K562 (cell line): ENCODE results near the gene MXRA7. TPM values are rescaled to one million over a fixed set of nuclear protein-coding genes. Genes with fewer than 3 reads are reported as not detected.

Source experiments
- BACH1 ChIP-seq: fragments of 200-800 bp; sonication (Bioruptor generic); IDR thresholded peaks from 2 replicates; pipeline ENCODE4 v1.6.1; 2016; ENCODE audit warnings: missing genetic modification characterization, missing compliant biosample characterization
- BRCA1 ChIP-seq, 2 experiments: fragments of 450-650 bp in 1 of 2; sonication (generic) in 1 of 2; formaldehyde crosslinking in 1 of 2; IDR thresholded peaks; 2 replicates each; pipeline versions ENCODE4 v1.5.0 to v1.6.1; 2017 to 2020; ENCODE audit warnings: mild to moderate bottlenecking in 1 of 2, missing genetic modification reagents in 1 of 2
- CLOCK ChIP-seq: fragments of 250-450 bp; sonication (Bioruptor Pico); IDR thresholded peaks from 2 replicates; pipeline ENCODE4 v1.4.0; 2020; ENCODE audit warnings: mild to moderate bottlenecking, moderate library complexity, borderline replicate concordance
- CTBP1 ChIP-seq: fragments of 450-650 bp; IDR thresholded peaks from 2 replicates; pipeline ENCODE4 v1.6.1; 2016; ENCODE audit warnings: borderline replicate concordance
- GTF2A2 ChIP-seq: IDR thresholded peaks from 2 replicates; pipeline ENCODE4 v1.6.1; 2016; ENCODE audit warnings: mild to moderate bottlenecking, missing genetic modification characterization, missing compliant biosample characterization
- HEY1 ChIP-seq: fragments of 250-450 bp; sonication (Bioruptor Pico); IDR thresholded peaks from 2 replicates; pipeline ENCODE4 v1.5.0; 2020; ENCODE audit warnings: mild to moderate bottlenecking, moderate library complexity, borderline replicate concordance
- HLTF ChIP-seq: fragments of 450-650 bp; IDR thresholded peaks from 2 replicates; pipeline ENCODE4 v1.6.1; 2016
- HMG20A ChIP-seq: fragments of 450-650 bp; formaldehyde crosslinking; conservative IDR thresholded peaks from 2 replicates; pipeline ENCODE4 v1.4.0; 2020; ENCODE audit warnings: mild to moderate bottlenecking, mixed read lengths
- ILF3 ChIP-seq: fragments of 450-650 bp; IDR thresholded peaks from 2 replicates; pipeline ENCODE4 v1.6.1; 2018; ENCODE audit warnings: antibody characterized with exemption, mild to moderate bottlenecking, moderate library complexity, borderline replicate concordance
- NELFE ChIP-seq: IDR thresholded peaks from 2 replicates; pipeline ENCODE4 v1.6.1; 2011; ENCODE audit warnings: mild to moderate bottlenecking; ENCODE audit not compliant: insufficient read depth, insufficient read length
- OTX1 ChIP-seq: fragments of 450-650 bp; formaldehyde crosslinking; IDR thresholded peaks from 2 replicates; pipeline ENCODE4 v1.4.0; 2022; ENCODE audit warnings: mild to moderate bottlenecking
- PHF21A ChIP-seq: fragments of 450-650 bp; IDR thresholded peaks from 2 replicates; pipeline ENCODE4 v1.6.1; 2017; ENCODE audit warnings: low read depth, borderline replicate concordance
- POLR3A ChIP-seq: IDR thresholded peaks from 2 replicates; pipeline ENCODE4 v1.6.1; 2011; ENCODE audit warnings: borderline replicate concordance, mild to moderate bottlenecking, moderate library complexity; ENCODE audit not compliant: insufficient read length, insufficient read depth; ENCODE audit errors: extremely low read depth
- PTRF ChIP-seq: fragments of 450-650 bp; IDR thresholded peaks from 2 replicates; pipeline ENCODE4 v1.6.1; 2016; ENCODE audit warnings: mild to moderate bottlenecking, missing genetic modification characterization, missing compliant biosample characterization
- RBM17 ChIP-seq: fragments of 200-400 bp; formaldehyde crosslinking; IDR thresholded peaks from 2 replicates; pipeline ENCODE4 v1.6.1; 2017; ENCODE audit warnings: low read depth, mild to moderate bottlenecking, low read length, borderline replicate concordance
- RFX5 ChIP-seq: IDR thresholded peaks from 2 replicates; pipeline ENCODE4 v1.6.1; 2011; ENCODE audit warnings: low read depth, mild to moderate bottlenecking, improper control_type of control experiment, low read length
- THRAP3 ChIP-seq: fragments of 450-650 bp; IDR thresholded peaks from 2 replicates; pipeline ENCODE4 v1.6.1; 2016; ENCODE audit warnings: mild to moderate bottlenecking, inconsistent platforms, borderline replicate concordance
- TRIM24 ChIP-seq, 2 experiments: fragments of 450-650 bp; IDR thresholded peaks; 2 replicates each; pipeline ENCODE4 v1.6.1; 2016
- ZNF282 ChIP-seq: sonication (generic); formaldehyde crosslinking; IDR thresholded peaks from 2 replicates; pipeline ENCODE4 v1.8.1; 2023; ENCODE audit warnings: missing genetic modification reagents
- ZNF384 ChIP-seq: IDR thresholded peaks from 2 replicates; pipeline ENCODE4 v1.6.1; 2012; ENCODE audit warnings: low read depth, low read length, improper control_type of control experiment
- ZNF444 ChIP-seq: fragments of 250-450 bp; sonication (Bioruptor Pico); IDR thresholded peaks from 2 replicates; pipeline ENCODE4 v1.4.0; 2020; ENCODE audit warnings: mild to moderate bottlenecking, moderate library complexity
- polyA plus RNA-seq, 8 experiments: library from polyadenylated mRNA; depleted of rRNA in 4 of 8; stranded (reverse) in 5 of 8; unstranded in 3 of 8; fragments of >200 nt; fragmentation: Nextera tagmentation in 2 of 8; fragmentation: Illumina TruSeq in 1 of 8; extraction: Ambion mirVana in 2 of 8; extraction: Trizol in 1 of 8; gene quantifications; 2 replicates each; pipeline versions ENCODE4 v1.2.1 to v1.2.3, GENCODE V29; 2011 to 2014; ENCODE audit warnings: inconsistent platforms in 1 of 8, missing spikeins in 1 of 8
- total RNA-seq, 7 experiments: library from RNA; depleted of rRNA in 6 of 7; stranded (reverse); fragments of >200 nt in 6 of 7; fragmentation: Illumina TruSeq in 2 of 7; extraction: Trizol in 2 of 7; gene quantifications; 2 replicates each; pipeline versions ENCODE4 v1.2.1 to v1.2.3, GENCODE V29; 2011 to 2021; ENCODE audit warnings: low replicate concordance in 1 of 7
- TF ChIP-seq, protein P1 (sequence below): fragments of 450-650 bp; IDR thresholded peaks from 2 replicates; pipeline ENCODE4 v1.7.1; 2018; ENCODE audit warnings: mild to moderate bottlenecking, low read depth; ENCODE audit not compliant: partially characterized antibody

The MXRA7 gene
- total and polyA plus RNA-seq, 9 of the 15 experiments (the other 6 are each of a cell fraction or from before 2014, with no cell fraction given): 2.6 to 38.4 (median 14.3) TPM

DNA sequence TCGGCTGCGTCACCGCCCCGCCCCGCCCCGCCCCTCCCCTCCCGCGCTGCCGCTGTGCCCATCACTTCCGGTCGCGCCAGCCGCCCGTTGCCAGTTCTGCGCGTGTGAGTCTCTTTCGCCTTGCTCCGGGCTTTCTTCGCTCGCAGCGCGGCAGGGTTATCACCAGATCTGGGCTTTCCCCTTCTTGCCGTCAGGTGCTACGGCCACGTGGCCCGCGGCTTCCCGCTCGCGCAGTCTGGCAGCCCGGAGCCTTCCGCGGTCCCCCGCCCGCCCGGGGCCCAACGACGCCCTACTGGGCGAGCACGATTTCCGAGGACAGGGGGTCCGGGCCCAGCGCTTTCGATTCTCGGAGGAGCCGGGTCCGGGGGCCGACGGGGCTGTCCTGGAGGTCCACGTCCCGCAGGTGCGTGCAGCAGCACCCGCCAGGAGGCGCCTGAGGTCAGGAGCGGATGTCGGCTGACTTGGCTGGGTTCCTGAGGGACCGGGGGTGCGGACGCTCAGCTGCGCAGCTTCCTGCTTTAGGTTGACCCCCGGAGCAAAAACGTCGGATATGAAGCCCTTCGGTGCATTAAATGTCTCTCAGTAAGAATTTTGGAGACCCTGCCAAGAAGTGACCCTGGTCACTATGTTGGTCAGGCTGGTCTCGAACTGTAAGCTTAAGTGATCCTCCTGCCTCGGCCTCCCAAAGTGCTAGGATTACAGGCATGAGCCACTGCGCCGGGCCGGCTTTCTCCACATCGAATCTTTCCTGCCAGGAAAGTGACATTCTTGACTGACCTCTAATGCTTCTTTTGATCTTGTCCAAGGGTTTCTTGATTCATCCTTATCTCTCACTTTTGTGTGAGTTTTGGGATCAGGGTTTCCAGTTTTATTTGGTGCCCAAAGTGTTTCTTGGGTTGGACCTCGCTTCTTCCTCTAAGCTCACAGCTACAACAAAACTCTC, 16.3 kb upstream of the MXRA7 start, which contains the start of gene METTL23 (continued):
- TF ChIP-seq POLR3A: no peak
- TF ChIP-seq NELFE: no peak
- TF ChIP-seq OTX1 (CRISPR knock-in tag): no peak
- TF ChIP-seq THRAP3: no peak
- TF ChIP-seq ILF3: no peak
- no peak for TF ChIP-seq RBM17
- TF ChIP-seq, protein P1, sequence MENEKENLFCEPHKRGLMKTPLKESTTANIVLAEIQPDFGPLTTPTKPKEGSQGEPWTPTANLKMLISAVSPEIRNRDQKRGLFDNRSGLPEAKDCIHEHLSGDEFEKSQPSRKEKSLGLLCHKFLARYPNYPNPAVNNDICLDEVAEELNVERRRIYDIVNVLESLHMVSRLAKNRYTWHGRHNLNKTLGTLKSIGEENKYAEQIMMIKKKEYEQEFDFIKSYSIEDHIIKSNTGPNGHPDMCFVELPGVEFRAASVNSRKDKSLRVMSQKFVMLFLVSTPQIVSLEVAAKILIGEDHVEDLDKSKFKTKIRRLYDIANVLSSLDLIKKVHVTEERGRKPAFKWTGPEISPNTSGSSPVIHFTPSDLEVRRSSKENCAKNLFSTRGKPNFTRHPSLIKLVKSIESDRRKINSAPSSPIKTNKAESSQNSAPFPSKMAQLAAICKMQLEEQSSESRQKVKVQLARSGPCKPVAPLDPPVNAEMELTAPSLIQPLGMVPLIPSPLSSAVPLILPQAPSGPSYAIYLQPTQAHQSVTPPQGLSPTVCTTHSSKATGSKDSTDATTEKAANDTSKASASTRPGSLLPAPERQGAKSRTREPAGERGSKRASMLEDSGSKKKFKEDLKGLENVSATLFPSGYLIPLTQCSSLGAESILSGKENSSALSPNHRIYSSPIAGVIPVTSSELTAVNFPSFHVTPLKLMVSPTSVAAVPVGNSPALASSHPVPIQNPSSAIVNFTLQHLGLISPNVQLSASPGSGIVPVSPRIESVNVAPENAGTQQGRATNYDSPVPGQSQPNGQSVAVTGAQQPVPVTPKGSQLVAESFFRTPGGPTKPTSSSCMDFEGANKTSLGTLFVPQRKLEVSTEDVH: peak; percentile 57
- TF ChIP-seq CTBP1: peak; percentile 57
- TF ChIP-seq ZNF444 (CRISPR knock-in tag): no peak
- no peak for TF ChIP-seq BACH1 (tag)
- TF ChIP-seq CLOCK (CRISPR knock-in tag): no peak
- no peak for TF ChIP-seq HEY1 (CRISPR knock-in tag)
- no peak for TF ChIP-seq HMG20A (CRISPR knock-in tag)
- TF ChIP-seq ZNF384: peak; percentile 19; the same call in 1 of the 2 replicates
- TF ChIP-seq PHF21A: no peak
- no peak for TF ChIP-seq HLTF
- TF ChIP-seq PTRF: no peak
- TF ChIP-seq ZNF282 (CRISPR knock-in tag): 0 out of 2 replicates have a peak, but pooled peaks have one; percentile 64
- no peak for TF ChIP-seq GTF2A2 (tag)
- TF ChIP-seq RFX5: peak; percentile 38; the same call in 1 of the 2 replicates
- TF ChIP-seq BRCA1 (IDR thresholded peaks at IDR 0.05): no peak
- no peak; the same call in 1 of the 2 replicates for TF ChIP-seq BRCA1 (CRISPR knock-in tag; IDR thresholded peaks at IDR 0.05)
- peak in 1 of 2 experiments; percentile 39; a peak in 1 of 4 replicates for TF ChIP-seq TRIM24 (IDR thresholded peaks at IDR 0.05)
